Activated effector memory CD4-positive, alpha-beta T cell treated with anti-CD3 and anti-CD28 coated beads, Interleukin-2, amount 50 U/mL, for 16 hours (primary cell): ENCODE results near the gene SCN1B.
A peak's percentile ranks its signal among the peaks of the same experiment; 100 is the strongest.
"Not testable (repeated sequence)": the region's sequence is repeated elsewhere in the genome, so short reads cannot be mapped to it uniquely, and the experiment has no call there.

Experiments
- DNase-seq: peaks from one replicate; pipeline ENCODE4 v3.0.0-alpha.2; 2020

The SCN1B gene

GRCh38 chr19:35039881-35040825 lies 9.9 kb downstream of the SCN1B start:
- no peak for DNase-seq

DNA sequence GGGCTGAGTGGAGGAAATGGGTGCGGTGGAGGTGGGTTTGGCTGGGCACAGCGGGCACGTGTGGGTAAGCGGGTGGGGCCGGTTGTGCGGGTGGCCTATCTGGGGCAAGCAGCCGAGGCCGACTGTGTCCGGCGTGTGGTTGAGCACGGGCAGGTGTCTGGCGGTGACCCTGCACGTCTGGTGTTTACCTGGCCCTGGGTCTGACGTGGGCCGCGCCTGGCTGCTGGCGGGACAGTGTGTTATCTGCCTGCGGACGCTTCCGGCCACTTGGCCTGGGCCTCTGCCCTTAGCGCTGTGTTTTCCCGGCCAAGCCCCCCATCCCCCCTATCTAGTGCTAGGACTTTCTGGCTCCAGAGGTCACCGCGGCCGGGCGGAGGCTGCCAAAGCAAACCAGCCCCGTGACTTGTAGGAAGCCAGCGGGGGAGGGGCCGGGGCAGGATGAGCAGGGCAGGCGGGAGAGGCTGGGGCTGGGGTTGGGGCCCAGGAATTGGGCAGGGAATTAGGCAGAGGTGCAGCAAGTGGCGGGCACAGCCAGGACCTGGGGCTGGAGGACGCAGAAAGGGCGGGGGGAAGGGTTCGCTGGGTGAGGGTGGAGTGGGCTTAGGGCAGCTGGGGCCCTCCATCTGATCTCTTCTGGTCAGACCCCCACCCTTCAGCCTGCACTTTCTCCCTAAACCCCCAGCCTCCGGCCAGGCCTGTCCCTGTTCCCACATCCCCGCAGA lies 10.7 kb downstream of the SCN1B start:
- DNase-seq: peak; percentile 70

GRCh38 chr19:35041548-35042055 lies 11.3 kb downstream of the SCN1B start, which contains the start of gene HPN:
TSS of gene HPN (plus strand) at chr19:35041721. CDS start at chr19:35042507, 786 bp downstream.
- DNase-seq: no peak

GRCh38 chr19:35042056-35042730 lies 11.9 kb downstream of the SCN1B start:
- no peak for DNase-seq

GRCh38 chr19:35042954-35043604 lies 12.8 kb downstream of the SCN1B start:
- no peak for DNase-seq

GRCh38 chr19:35043906-35044305 lies 13.6 kb downstream of the SCN1B start:
- no peak for DNase-seq

DNA sequence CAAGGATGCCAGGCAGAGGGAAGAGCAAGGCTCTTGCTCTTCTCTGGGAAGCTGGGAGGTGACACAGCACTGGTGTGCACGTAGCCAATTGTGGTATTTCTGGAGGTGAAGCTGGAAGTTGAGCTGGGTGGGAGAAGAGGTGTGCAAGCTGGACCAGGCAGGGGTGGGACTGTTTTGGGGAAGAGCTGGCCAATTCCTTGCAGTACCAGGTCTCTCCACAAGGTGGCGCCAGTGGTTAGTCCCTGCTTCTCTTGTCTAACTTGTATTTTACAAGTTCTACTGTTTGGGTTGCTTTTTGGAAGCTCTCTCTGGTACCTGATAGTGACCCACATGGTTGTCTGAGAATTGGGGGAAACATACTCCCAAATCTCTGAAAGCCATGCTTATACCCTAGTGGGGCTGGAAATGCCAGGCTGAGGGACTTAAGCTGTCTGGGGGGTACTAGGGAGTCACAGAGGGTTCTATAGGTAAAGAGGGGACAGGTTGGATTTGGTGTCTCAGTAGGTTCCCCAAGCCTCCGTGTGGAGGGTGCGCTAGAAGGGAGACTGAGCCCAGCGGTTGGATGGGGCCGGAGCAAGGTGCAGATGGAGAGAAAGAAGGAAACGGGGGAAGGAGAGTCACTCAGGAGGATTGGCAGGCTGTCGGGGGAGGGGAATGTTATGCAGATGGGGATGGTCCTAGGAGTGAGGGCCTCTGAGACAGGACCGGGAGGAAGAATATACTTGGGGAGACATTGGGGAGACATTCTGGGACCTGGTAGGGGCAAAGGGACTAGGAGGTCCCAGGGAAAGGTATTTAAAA lies 14.2 kb downstream of the SCN1B start:
- peak; percentile 91 for DNase-seq

- peak; percentile 70 for DNase-seq
Measured at GRCh38 chr19:35045667-35046300, 15.5 kb downstream of the SCN1B start.

GRCh38 chr19:35046461-35046860 lies 16.2 kb downstream of the SCN1B start:
- no peak for DNase-seq

DNA sequence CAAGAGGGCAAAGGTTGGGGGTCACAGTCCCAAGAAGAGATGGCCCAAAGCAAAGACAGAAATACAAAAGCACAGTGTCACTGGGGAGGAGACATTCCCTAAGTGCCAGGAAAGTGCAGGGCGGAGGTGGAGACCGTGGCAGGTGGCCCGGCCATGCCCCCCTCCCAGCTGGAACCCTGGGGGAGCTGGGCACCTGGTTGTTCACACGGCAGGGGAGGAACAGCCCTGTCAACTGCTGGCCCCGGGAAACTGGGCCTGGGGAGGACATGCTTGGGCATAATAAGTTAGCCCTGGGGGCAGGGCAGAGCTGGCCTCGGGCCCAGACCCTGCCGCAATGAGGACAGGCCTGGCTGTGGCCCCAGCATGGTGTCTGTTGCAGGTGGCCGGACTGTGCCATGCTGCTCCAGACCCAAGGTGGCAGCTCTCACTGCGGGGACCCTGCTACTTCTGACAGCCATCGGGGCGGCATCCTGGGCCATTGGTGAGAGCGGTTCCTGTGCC lies 18.7 kb downstream of the SCN1B start:
- no peak for DNase-seq

- DNase-seq: no peak
Measured at GRCh38 chr19:35049456-35049855, 19.2 kb downstream of the SCN1B start.

GRCh38 chr19:35050662-35051061 lies 20.4 kb downstream of the SCN1B start:
- DNase-seq: not testable (repeated sequence)

- DNase-seq: not testable (repeated sequence)
Measured at GRCh38 chr19:35051268-35051667, 21.0 kb downstream of the SCN1B start.

DNA sequence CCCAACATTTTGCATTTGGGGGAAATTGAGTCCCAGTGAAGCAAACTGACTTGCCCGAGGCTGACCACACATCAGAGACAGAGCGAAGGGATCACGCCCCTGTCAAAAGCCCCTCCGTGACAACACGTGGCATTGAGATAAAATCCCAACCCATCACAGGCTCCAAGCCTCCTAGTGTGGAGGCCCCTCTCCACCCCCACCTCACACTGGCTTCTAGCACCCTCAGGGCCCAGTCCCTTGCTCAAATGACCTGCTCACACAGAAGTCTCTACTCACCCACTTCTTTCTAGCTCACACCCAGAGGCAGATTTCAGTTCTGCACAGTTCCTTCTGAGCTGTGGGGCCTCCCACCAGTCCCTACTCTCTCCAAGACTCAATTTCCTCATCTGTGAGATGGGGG lies 21.5 kb downstream of the SCN1B start:
- no peak for DNase-seq

- no peak for DNase-seq
Measured at GRCh38 chr19:35052599-35053190, 22.4 kb downstream of the SCN1B start.

DNA sequence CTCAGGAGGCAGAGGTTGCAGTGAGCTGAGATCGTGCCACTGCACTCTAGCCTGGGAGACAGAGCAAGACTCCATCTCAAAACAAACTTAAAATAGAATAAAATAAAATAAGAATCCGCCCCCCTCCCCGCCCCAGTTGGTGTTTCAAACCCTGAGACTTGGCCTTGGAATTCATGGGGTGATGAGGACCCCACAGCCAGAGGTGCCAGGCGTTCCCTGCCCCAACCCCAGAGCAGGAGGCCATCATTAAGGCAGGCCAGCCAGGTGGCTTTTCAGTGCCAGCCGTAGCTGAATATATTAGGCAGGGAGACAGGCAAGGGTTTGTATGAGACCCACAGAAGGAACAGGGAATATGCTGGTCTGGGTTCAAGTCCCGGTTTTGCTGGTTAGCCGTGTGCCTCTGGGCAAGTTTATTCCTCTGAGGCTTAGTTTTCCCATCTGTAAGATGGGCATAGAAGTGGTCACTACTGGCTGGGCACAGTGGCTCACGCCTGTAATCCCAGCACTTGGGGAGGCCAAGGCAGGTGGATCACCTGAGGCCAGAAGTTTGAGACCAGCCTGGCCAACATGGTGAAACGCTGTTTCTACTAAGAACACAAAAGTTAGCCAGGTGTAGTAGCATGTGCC lies 23.5 kb downstream of the SCN1B start:
- no peak for DNase-seq

GRCh38 chr19:35054626-35055025 lies 24.4 kb downstream of the SCN1B start:
- no peak for DNase-seq

DNA sequence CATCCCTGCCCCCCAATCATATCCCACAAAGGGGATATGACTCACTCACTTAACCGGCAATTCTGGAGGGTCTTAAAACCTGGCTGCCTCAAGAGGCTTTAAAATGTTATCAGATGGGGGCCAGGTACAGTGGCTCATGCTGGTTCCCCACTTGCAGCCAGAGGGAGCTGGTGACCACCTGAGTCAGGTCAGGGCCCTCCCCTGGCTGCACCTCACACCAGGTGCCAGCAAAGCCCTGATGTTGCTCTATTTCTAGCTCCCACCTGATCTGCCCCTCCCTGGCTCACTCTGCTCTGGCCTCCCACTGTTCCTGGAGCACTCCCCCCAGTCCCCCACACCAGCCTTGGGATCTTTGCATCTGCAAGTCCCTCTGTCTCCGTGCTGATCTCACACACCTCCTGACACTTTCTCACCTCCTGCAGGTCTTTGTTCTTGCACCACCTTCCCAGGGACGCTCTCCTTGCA lies 25.5 kb downstream of the SCN1B start:
- no peak for DNase-seq

- DNase-seq: no peak
Measured at GRCh38 chr19:35056513-35057063, 26.3 kb downstream of the SCN1B start.

GRCh38 chr19:35058370-35058769 lies 28.1 kb downstream of the SCN1B start:
- DNase-seq: no peak
